Chondrocyte (in vitro differentiated cells): ENCODE data around the gene HOXC10. TPM values are rescaled to one million over a fixed set of nuclear protein-coding genes. Genes with fewer than 3 reads are reported as not detected.

Experiments used
- DNase-seq: peaks from one replicate; pipeline ENCODE4 v3.0.0; 2021; ENCODE audit warnings: mixed read lengths, low spot score
- H3K27ac Mint-ChIP-seq: one replicate; pipeline ENCODE4 v1.8.0; 2021; ENCODE audit warnings: mild to moderate bottlenecking, moderate library complexity, mixed read lengths; ENCODE audit not compliant: unreplicated experiment
- H3K27me3 Mint-ChIP-seq: 2 replicates; pipeline ENCODE4 v1.8.0; 2021; ENCODE audit warnings: low read depth, mixed read lengths
- H3K36me3 Mint-ChIP-seq: 2 replicates; pipeline ENCODE4 v1.8.0; 2021; ENCODE audit warnings: low read depth, mixed read lengths
- H3K4me1 Mint-ChIP-seq: 2 replicates; pipeline ENCODE4 v1.8.0; 2021; ENCODE audit warnings: low read depth, mild to moderate bottlenecking, mixed read lengths
- H3K4me3 Mint-ChIP-seq: one replicate; pipeline ENCODE4 v1.8.0; 2021; ENCODE audit warnings: mild to moderate bottlenecking, moderate library complexity, mixed read lengths; ENCODE audit not compliant: unreplicated experiment
- H3K9me3 Mint-ChIP-seq: 2 replicates; pipeline ENCODE4 v1.8.0; 2021; ENCODE audit warnings: low read depth, mixed read lengths
- CTCF ChIP-seq: fragments of 200-600 bp; sonication (generic); IDR thresholded peaks from 2 replicates; pipeline ENCODE4 v1.5.0; 2021; ENCODE audit warnings: antibody characterized with exemption, mild to moderate bottlenecking, moderate library complexity
- total RNA-seq: library from RNA; stranded (reverse); gene quantifications from 3 replicates; pipeline ENCODE4 v1.2.1, GENCODE V29; 2021

HOXC10 gene
- total RNA-seq, 1 donor from 2014 or later: not detected

GRCh38 chr12:53955776-53956250, 29.1 kb upstream of the HOXC10 start:
- no peak for DNase-seq
- peaks cover 8% of the 10 kb centered on the region for H3K4me1 Mint-ChIP-seq
- TF ChIP-seq CTCF: no peak
- peaks cover 83% of the 10 kb centered on the region for H3K27me3 Mint-ChIP-seq
- no peaks in the 10 kb centered on the region for H3K9me3 Mint-ChIP-seq
- H3K4me3 Mint-ChIP-seq: no peak overlapping the region
- no peak overlapping the region for H3K27ac Mint-ChIP-seq
- peaks cover 17% of the 10 kb centered on the region for H3K36me3 Mint-ChIP-seq

DNA sequence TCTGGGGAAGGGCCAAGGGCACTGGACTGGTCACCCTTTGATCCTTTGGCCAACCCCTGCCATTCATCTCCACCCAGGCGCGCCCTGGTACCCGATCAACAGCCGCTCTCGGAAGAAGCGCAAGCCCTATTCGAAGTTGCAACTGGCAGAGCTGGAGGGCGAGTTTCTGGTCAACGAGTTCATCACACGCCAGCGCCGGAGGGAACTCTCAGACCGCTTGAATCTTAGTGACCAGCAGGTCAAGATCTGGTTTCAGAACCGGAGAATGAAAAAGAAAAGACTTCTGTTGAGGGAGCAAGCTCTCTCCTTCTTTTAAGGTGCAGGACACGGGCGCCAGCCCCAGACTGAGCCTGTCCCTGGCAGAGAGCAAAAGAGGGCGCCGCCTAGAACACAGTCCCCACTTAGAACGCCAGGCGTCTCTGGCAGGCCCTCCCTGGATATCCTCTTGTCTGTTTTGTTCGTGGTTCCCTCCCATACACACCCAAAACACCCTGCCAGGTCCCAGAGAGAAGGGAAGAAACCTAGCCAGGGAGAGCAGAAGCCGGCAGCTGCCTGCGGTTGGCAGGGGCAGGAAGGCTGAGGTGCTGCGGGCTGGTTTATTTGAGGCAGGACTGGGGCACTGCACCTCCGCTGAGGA, 28.6 kb upstream of the HOXC10 start:
- DNase-seq: no peak
- no peak overlapping the region for H3K4me3 Mint-ChIP-seq
- no peak for TF ChIP-seq CTCF
- H3K36me3 Mint-ChIP-seq: peaks cover 17% of the 10 kb centered on the region
- H3K9me3 Mint-ChIP-seq: no peaks in the 10 kb centered on the region
- peaks cover 82% of the 10 kb centered on the region for H3K27me3 Mint-ChIP-seq
- H3K4me1 Mint-ChIP-seq: peaks cover 8% of the 10 kb centered on the region
- no peak overlapping the region for H3K27ac Mint-ChIP-seq

DNA sequence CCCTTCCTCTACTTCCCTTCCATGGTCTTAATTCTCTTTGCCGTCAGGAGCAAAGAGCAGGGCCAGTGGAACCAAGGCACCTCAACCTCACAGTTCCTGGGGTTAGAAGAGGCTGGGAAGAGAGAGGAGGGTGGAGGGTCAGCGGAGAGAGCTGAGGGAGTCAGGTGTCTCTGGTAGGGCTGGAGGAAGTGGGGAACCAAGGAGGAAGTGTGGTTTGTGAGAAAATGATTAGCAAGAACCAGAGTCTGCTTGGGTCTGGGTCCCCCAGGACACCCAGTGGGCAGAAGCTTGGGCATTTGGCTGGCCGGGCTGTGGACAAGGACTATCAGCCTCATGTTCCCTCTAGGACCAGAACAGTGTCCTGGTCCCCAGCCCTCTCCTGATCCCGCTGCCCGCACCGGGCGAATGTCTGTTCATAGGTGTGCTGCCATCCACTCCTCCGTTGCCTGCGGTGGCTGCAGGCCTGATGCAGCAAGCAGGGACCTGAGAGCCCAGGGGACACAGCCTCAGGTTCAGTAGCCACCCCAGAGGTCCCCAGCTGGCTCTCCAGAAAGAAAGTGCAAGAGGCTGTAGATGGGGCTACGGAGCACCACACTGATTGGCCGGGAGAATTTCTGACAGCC, 27.9 kb upstream of the HOXC10 start:
- TF ChIP-seq CTCF: no peak
- Mint-ChIP-seq H3K4me1 (peaks cover 8% of the 10 kb centered on the region), H3K27me3 (peaks cover 82% of the 10 kb centered on the region), H3K9me3 (no peaks in the 10 kb centered on the region), H3K36me3 (peaks cover 17% of the 10 kb centered on the region), H3K27ac (no peak overlapping the region), H3K4me3 (no peak overlapping the region)
- DNase-seq: no peak

GRCh38 chr12:53958128-53958527, 26.8 kb upstream of the HOXC10 start:
- Mint-ChIP-seq H3K27ac (no peak overlapping the region), H3K4me1 (peaks cover 4% of the 10 kb centered on the region), H3K9me3 (no peaks in the 10 kb centered on the region), H3K36me3 (peaks cover 17% of the 10 kb centered on the region), H3K4me3 (no peak overlapping the region), H3K27me3 (peaks cover 79% of the 10 kb centered on the region)
- DNase-seq: no peak
- no peak for TF ChIP-seq CTCF

GRCh38 chr12:53959314-53959713, 25.6 kb upstream of the HOXC10 start:
- no peak overlapping the region for H3K4me3 Mint-ChIP-seq
- TF ChIP-seq CTCF: no peak
- no peaks in the 10 kb centered on the region for H3K9me3 Mint-ChIP-seq
- H3K27ac Mint-ChIP-seq: no peak overlapping the region
- H3K36me3 Mint-ChIP-seq: peaks cover 17% of the 10 kb centered on the region
- H3K27me3 Mint-ChIP-seq: peaks cover 78% of the 10 kb centered on the region
- H3K4me1 Mint-ChIP-seq: no peaks in the 10 kb centered on the region
- DNase-seq: no peak
